HepG2 (cell line): ENCODE results near the gene GRM2. TPM values are rescaled to one million over a fixed set of nuclear protein-coding genes. Genes with fewer than 3 reads are reported as not detected.

Experiments
- CCAR2 ChIP-seq: fragments of 200-400 bp; formaldehyde crosslinking; optimal IDR thresholded peaks from 2 replicates; pipeline ENCODE3; 2018; ENCODE audit warnings: low read depth, mild to moderate bottlenecking, low read length, moderate library complexity
- DZIP1 ChIP-seq: sonication (generic); formaldehyde crosslinking; IDR thresholded peaks from 2 replicates; pipeline ENCODE4 v1.5.0; 2020; ENCODE audit warnings: mild to moderate bottlenecking, missing genetic modification reagents
- ISX ChIP-seq: sonication (generic); formaldehyde crosslinking; conservative IDR thresholded peaks from 2 replicates; pipeline ENCODE4 v1.5.0; 2020; ENCODE audit warnings: missing genetic modification reagents
- KAT2B ChIP-seq: fragments of 150-350 bp; IDR thresholded peaks from 2 replicates; pipeline ENCODE4 v1.6.1; 2014; ENCODE audit warnings: low read depth, low read length, borderline replicate concordance
- MLX ChIP-seq: IDR thresholded peaks from 2 replicates; pipeline ENCODE4 v1.6.1; 2016
- PTBP1 ChIP-seq: fragments of 200-400 bp; formaldehyde crosslinking; IDR thresholded peaks from 2 replicates; pipeline ENCODE4 v1.6.1; 2018; ENCODE audit warnings: low read length, low read depth; ENCODE audit not compliant: poor library complexity, severe bottlenecking
- RBFOX2 ChIP-seq: fragments of 200-400 bp; formaldehyde crosslinking; IDR thresholded peaks from 2 replicates; pipeline ENCODE4 v1.6.1; 2017; ENCODE audit warnings: low read depth, mild to moderate bottlenecking, low read length
- SKIL ChIP-seq: sonication (generic); formaldehyde crosslinking; IDR thresholded peaks from 2 replicates; pipeline ENCODE4 v1.8.0; 2022; ENCODE audit warnings: missing genetic modification reagents, mild to moderate bottlenecking, moderate library complexity, borderline replicate concordance
- SMAD3 ChIP-seq: sonication (generic); formaldehyde crosslinking; IDR thresholded peaks from 2 replicates; pipeline ENCODE4 v1.4.0; 2020; ENCODE audit warnings: missing genetic modification reagents
- SRSF4 ChIP-seq: fragments of 200-400 bp; formaldehyde crosslinking; IDR thresholded peaks from one replicate; pipeline ENCODE4 v1.6.1; 2018; ENCODE audit warnings: mild to moderate bottlenecking, low read depth, low read length, moderate library complexity; ENCODE audit not compliant: poor library complexity, severe bottlenecking
- SUZ12 ChIP-seq: fragments of 150-350 bp; IDR thresholded peaks from 2 replicates; pipeline ENCODE4 v1.6.1; 2014; ENCODE audit warnings: low read depth, low read length
- TEAD3 ChIP-seq: optimal IDR thresholded peaks from 2 replicates; pipeline ENCODE3; 2016; ENCODE audit warnings: borderline replicate concordance
- TGIF2 ChIP-seq: IDR thresholded peaks from 2 replicates; pipeline ENCODE4 v1.6.1; 2016; ENCODE audit warnings: control low read depth, missing compliant biosample characterization
- XBP1 ChIP-seq: sonication (generic); formaldehyde crosslinking; IDR thresholded peaks from 2 replicates; pipeline ENCODE4 v1.5.0; 2020; ENCODE audit warnings: missing genetic modification reagents
- ZBTB38 ChIP-seq: sonication (generic); formaldehyde crosslinking; IDR thresholded peaks from 2 replicates; pipeline ENCODE4 v1.5.1; 2020; ENCODE audit warnings: mild to moderate bottlenecking, missing genetic modification reagents
- ZNF543 ChIP-seq: sonication (generic); formaldehyde crosslinking; IDR thresholded peaks from 2 replicates; pipeline ENCODE4 v1.4.0; 2020; ENCODE audit warnings: mild to moderate bottlenecking, missing genetic modification reagents
- ZNF549 ChIP-seq: sonication (generic); formaldehyde crosslinking; IDR thresholded peaks from 2 replicates; pipeline ENCODE4 v1.5.0; 2020; ENCODE audit warnings: missing genetic modification reagents
- ZNF574 ChIP-seq: sonication (generic); formaldehyde crosslinking; IDR thresholded peaks from 2 replicates; pipeline ENCODE4 v1.4.0; 2020; ENCODE audit warnings: missing genetic modification reagents
- ZNF615 ChIP-seq: sonication (generic); formaldehyde crosslinking; IDR thresholded peaks from 2 replicates; pipeline ENCODE4 v1.5.0; 2020; ENCODE audit warnings: mild to moderate bottlenecking, missing genetic modification reagents, borderline replicate concordance
- ZNF780A ChIP-seq: sonication (generic); formaldehyde crosslinking; IDR thresholded peaks from 2 replicates; pipeline ENCODE4 v1.8.0; 2022; ENCODE audit warnings: mild to moderate bottlenecking, missing genetic modification reagents, moderate library complexity
- ZNF83 ChIP-seq: sonication (generic); formaldehyde crosslinking; IDR thresholded peaks from 2 replicates; pipeline ENCODE4 v1.4.0; 2020; ENCODE audit warnings: missing genetic modification reagents, mild to moderate bottlenecking, borderline replicate concordance
- polyA plus RNA-seq, 8 experiments: library from polyadenylated mRNA; depleted of rRNA in 3 of 8; stranded (reverse) in 7 of 8; unstranded in 1 of 8; fragments of >200 nt; fragmentation: Illumina TruSeq in 4 of 8; extraction: Trizol in 4 of 8; gene quantifications; 2 replicates each; pipeline versions ENCODE4 v1.2.1 to v1.2.3, GENCODE V29; 2011 to 2016; ENCODE audit warnings: low read depth in 4 of 8, missing spikeins in 1 of 8, mixed read lengths in 1 of 8; ENCODE audit not compliant: insufficient read depth in 1 of 8
- total RNA-seq, 5 experiments: library from RNA; depleted of rRNA; stranded (reverse); fragments of >200 nt; fragmentation: Illumina TruSeq; extraction: Trizol; gene quantifications; 2 replicates each; pipeline ENCODE4 v1.2.3, GENCODE V29; 2016; ENCODE audit warnings: low read depth in 1 of 5

Gene GRM2
- total and polyA plus RNA-seq, 2 of the 13 experiments (the other 11 are each of a cell fraction or from before 2014, with no cell fraction given): 0.04 to 0.07 TPM

GRCh38 chr3:51670823-51671733, 35.8 kb upstream of the GRM2 start, which contains the start of gene TEX264 (continued):
- TF ChIP-seq ZNF574 (CRISPR knock-in tag): peak; percentile 8; the same call in 1 of the 2 replicates
- no peak for TF ChIP-seq ZBTB38 (CRISPR knock-in tag)
- peak; percentile 30; the same call in 1 of the 2 replicates for TF ChIP-seq SKIL
- TF ChIP-seq CCAR2: no peak
- no peak for TF ChIP-seq ZNF83 (CRISPR knock-in tag)
- no peak for TF ChIP-seq SMAD3 (CRISPR knock-in tag)
- TF ChIP-seq ZNF543 (CRISPR knock-in tag): peak; percentile 72; the same call in 1 of the 2 replicates
- TF ChIP-seq ZNF549 (CRISPR knock-in tag): 0 out of 2 replicates have a peak, but pooled peaks have one; percentile 47
- TF ChIP-seq PTBP1: no peak
- 0 out of 2 replicates have a peak, but pooled peaks have one; percentile 57 for TF ChIP-seq ISX (CRISPR knock-in tag)
- TF ChIP-seq DZIP1: 0 out of 2 replicates have a peak, but pooled peaks have one; percentile 83
- no peak for TF ChIP-seq ZNF615 (CRISPR knock-in tag)
- peak; percentile 90 for TF ChIP-seq RBFOX2
- no peak for TF ChIP-seq TEAD3 (CRISPR knock-in tag)
- no peak for TF ChIP-seq ZNF780A (CRISPR knock-in tag)
- TF ChIP-seq XBP1 (CRISPR knock-in tag): no peak
- no peak for TF ChIP-seq SRSF4
- no peak for TF ChIP-seq MLX
- TF ChIP-seq KAT2B: no peak
- no peak for TF ChIP-seq TGIF2 (CRISPR knock-in tag)
- TF ChIP-seq SUZ12: no peak
